OCI-LY1 (cell line): Measurements from ENCODE around the gene TNPO3.

Experiments used
- H2AFZ ChIP-seq: fragments of 200-600 bp; sonication (generic), shearing (Covaris generic); 2 replicates; pipeline ENCODE4 v1.6.0; 2014; ENCODE audit warnings: antibody characterized with exemption, mild to moderate bottlenecking, low read length
- H3F3A ChIP-seq: fragments of 200-600 bp; sonication (generic), shearing (Covaris generic); 2 replicates; pipeline ENCODE4 v1.6.0; 2014; ENCODE audit warnings: mild to moderate bottlenecking, antibody characterized with exemption, low read length, moderate library complexity; ENCODE audit not compliant: insufficient read depth
- H3K27ac ChIP-seq: fragments of 200-600 bp; sonication (generic); 2 replicates; pipeline ENCODE4 v1.5.1; 2014; ENCODE audit warnings: low read length, mixed run types, mild to moderate bottlenecking, low read depth; ENCODE audit not compliant: poor library complexity, severe bottlenecking
- H3K27me3 ChIP-seq: fragments of 200-600 bp; sonication (generic); 2 replicates; pipeline ENCODE4 v1.6.0; 2014; ENCODE audit warnings: antibody characterized with exemption, mild to moderate bottlenecking, low read length, moderate library complexity; ENCODE audit not compliant: insufficient read depth
- H3K36me3 ChIP-seq: fragments of 200-600 bp; sonication (generic); 2 replicates; pipeline ENCODE4 v1.6.1; 2014; ENCODE audit warnings: mild to moderate bottlenecking, antibody characterized with exemption, low read length, moderate library complexity, mixed read lengths; ENCODE audit not compliant: insufficient read depth
- H3K4me1 ChIP-seq: fragments of 200-600 bp; sonication (generic); 2 replicates; pipeline ENCODE4 v1.5.1; 2014; ENCODE audit warnings: mild to moderate bottlenecking, low read length, moderate library complexity; ENCODE audit not compliant: insufficient read depth, severe bottlenecking
- H3K4me2 ChIP-seq: fragments of 200-600 bp; sonication (generic), shearing (Covaris generic); 2 replicates; pipeline ENCODE4 v1.6.1; 2014; ENCODE audit warnings: low read length
- H3K4me3 ChIP-seq: fragments of 200-600 bp; sonication (generic); 2 replicates; pipeline ENCODE4 v1.5.1; 2014; ENCODE audit warnings: low read length, low read depth, mild to moderate bottlenecking, mixed read lengths; ENCODE audit not compliant: poor library complexity, severe bottlenecking
- H3K79me2 ChIP-seq: fragments of 200-600 bp; shearing (Covaris generic); 2 replicates; pipeline ENCODE4 v1.6.1; 2016; ENCODE audit warnings: mixed run types, low read length, mixed read lengths; ENCODE audit not compliant: insufficient read depth
- H3K9ac ChIP-seq: fragments of 200-600 bp; sonication (generic), shearing (Covaris generic); 2 replicates; pipeline ENCODE4 v1.6.1; 2014; ENCODE audit warnings: mild to moderate bottlenecking, low read length, mixed read lengths
- H3K9me2 ChIP-seq: fragments of 200-600 bp; sonication (generic), shearing (Covaris generic); 2 replicates; pipeline ENCODE4 v1.6.1; 2014; ENCODE audit warnings: low read depth, mild to moderate bottlenecking, low read length, mixed read lengths
- H3K9me3 ChIP-seq: fragments of 200-600 bp; shearing (Covaris generic); 2 replicates; pipeline ENCODE4 v1.6.1; 2014; ENCODE audit warnings: low read length, mixed read lengths
- H4K20me1 ChIP-seq: fragments of 200-600 bp; sonication (generic), shearing (Covaris generic); 2 replicates; pipeline ENCODE4 v1.6.0; 2016; ENCODE audit warnings: mild to moderate bottlenecking, low read length; ENCODE audit not compliant: insufficient read depth
- EZH2 ChIP-seq: fragments of 200-600 bp; sonication (generic), shearing (Covaris generic); IDR thresholded peaks from 2 replicates; pipeline ENCODE4 v1.8.0; 2017; ENCODE audit warnings: borderline replicate concordance, mixed run types, mild to moderate bottlenecking, antibody characterized with exemption, low read length, moderate library complexity, mixed read lengths
- TF ChIP-seq, protein P1 (sequence below): fragments of 200-600 bp; sonication (generic), shearing (Covaris generic); IDR thresholded peaks from 2 replicates; pipeline ENCODE4 v1.5.1; 2017; ENCODE audit warnings: mild to moderate bottlenecking, antibody characterized with exemption, low read length, moderate library complexity, mixed read lengths

TNPO3 gene

DNA sequence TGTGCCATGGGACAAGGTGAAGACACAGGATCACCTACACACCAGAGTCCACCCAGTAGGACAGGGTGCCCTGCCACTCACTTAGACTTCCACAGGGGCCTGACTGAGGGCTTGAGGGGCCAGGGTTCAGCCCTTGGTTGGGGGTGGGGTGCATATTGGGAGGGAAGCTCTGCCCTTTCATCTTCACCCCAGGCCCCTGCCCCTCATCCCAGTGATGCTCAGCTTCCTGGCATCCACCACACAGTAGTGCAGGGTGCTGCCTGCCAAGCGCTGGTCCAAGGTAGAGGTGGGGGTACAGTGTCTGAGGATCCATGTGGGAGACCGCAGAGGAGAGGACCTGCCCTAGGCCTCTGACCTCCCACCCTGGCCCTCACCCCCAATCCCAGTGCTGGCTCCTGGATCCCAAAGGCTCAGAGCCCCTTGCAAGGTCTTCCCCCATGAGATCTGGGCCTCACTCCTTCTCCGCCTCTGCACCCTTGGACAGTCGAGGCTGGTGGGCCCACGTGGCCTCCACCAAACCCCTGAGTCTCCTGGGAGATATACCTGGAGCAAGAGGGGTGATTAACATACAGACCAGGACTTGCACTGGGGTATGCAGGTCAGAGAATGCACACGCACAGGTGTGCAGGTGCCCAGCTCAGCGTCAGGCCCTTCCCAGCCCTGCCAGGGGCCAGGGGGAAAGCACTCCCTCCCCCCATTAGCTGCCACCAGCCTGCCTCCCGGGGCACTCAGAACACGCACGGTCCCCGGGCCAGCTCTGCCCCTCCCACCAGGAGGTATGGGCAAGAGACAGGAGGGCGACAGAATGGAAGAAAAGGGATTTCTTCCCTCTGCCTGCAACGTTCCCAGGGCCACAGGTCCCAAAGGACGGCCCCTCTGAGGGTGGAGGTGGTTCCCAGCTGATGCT, 125.8 kb downstream of the TNPO3 start:
- H3K27me3 ChIP-seq = peaks cover 11% of the 10 kb centered on the region; the same call in 1 of the 2 replicates
- no peaks in the 10 kb centered on the region for H4K20me1 ChIP-seq
- H3K9ac ChIP-seq = no peak overlapping the region

DNA sequence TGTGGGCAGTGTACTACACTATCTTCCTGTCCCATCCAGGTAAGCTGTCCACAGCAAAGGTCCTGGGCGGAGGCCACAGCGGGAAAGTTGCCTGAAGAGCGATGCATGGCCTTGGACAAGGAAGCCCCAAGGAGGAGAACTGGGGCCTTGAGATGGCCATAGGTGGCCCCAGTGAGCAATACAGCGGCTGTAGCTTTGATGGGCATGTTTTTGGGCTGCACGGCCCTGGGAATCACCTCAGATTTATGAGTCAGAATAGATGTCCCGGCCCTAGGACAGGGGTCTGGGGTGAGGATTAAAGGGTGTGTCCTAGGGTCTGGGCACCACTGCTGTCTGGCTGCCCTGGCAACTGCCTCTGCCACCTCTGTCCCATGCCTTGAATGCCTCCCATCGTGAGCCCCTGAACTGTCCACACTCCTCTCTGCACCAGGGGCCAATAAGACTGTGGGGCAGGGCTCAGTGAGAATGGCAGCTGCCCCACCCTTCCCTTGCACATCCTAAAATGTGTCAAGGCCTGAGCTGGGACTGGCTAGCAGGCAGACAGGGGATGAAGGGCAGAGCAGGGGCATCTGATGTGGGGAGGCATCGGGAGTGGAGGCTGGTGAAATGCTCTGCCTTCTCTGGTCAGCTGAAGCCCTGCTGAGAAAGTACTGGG, 126.6 kb downstream of the TNPO3 start:
- H3K79me2 ChIP-seq = no peaks in the 10 kb centered on the region
- TF ChIP-seq, protein P1, sequence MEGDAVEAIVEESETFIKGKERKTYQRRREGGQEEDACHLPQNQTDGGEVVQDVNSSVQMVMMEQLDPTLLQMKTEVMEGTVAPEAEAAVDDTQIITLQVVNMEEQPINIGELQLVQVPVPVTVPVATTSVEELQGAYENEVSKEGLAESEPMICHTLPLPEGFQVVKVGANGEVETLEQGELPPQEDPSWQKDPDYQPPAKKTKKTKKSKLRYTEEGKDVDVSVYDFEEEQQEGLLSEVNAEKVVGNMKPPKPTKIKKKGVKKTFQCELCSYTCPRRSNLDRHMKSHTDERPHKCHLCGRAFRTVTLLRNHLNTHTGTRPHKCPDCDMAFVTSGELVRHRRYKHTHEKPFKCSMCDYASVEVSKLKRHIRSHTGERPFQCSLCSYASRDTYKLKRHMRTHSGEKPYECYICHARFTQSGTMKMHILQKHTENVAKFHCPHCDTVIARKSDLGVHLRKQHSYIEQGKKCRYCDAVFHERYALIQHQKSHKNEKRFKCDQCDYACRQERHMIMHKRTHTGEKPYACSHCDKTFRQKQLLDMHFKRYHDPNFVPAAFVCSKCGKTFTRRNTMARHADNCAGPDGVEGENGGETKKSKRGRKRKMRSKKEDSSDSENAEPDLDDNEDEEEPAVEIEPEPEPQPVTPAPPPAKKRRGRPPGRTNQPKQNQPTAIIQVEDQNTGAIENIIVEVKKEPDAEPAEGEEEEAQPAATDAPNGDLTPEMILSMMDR = no peak
- TF ChIP-seq EZH2 = no peak

More for the DNA sequence above, 125.8 kb downstream of the TNPO3 start:
- Histone ChIP-seq H3K4me3 (no peak overlapping the region), H3K79me2 (no peaks in the 10 kb centered on the region), H3K4me1 (peaks cover 9% of the 10 kb centered on the region), H3K27ac (no peak overlapping the region), H3K36me3 (no peaks in the 10 kb centered on the region), H3F3A (no peaks in the 10 kb centered on the region), H3K9me2 (no peaks in the 10 kb centered on the region), H3K9me3 (no peaks in the 10 kb centered on the region), H3K4me2 (no peak overlapping the region), H2AFZ (no peak overlapping the region)
- TF ChIP-seq, protein P1 = no peak
- no peak for TF ChIP-seq EZH2

DNA sequence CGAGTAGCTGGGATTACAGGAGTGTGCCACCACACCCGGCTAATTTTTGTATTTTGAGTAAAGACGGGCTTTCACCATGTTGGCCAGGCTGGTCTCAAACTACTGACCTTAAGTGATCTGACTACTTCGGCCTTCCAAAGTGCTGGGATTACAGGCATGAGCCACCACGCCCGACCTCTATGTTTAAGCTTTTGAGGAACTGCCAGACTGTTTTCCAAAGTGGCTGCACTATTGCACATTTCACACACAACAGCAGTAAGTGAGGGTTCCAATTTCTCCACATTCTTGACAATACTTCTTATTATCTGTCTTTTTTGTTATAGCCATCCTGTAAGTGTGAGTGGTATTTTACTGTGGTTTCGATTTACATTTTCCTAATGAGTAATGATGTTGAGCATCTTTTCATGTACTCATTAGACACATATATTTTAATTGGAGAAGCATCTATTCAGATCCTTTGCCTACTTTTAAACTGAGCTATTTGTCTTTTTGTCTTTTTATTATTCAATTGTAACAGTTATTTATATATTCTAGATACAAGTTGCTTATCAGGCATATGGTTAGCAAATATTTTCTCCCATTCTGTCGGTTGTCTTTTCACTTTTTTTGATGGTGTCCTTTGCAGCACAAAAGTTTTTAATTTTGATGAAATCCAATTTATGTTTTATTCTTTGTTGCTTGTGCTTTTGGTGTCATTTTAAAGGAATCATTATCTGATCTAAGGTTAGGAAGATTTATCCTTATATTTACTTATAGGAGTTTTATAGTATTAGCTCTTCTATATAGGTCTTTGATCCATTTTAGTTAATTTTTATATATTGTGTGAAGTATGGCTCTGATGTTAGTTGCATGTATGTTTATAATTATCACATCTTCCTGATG, 130.0 kb downstream of the TNPO3 start:
- Histone ChIP-seq H3K4me1 (no peaks in the 10 kb centered on the region), H3K27ac (no peak overlapping the region), H3K9me3 (no peaks in the 10 kb centered on the region), H4K20me1 (no peaks in the 10 kb centered on the region), H3K36me3 (no peaks in the 10 kb centered on the region), H2AFZ (no peak overlapping the region), H3F3A (no peaks in the 10 kb centered on the region), H3K4me3 (no peak overlapping the region), H3K27me3 (peaks cover 19% of the 10 kb centered on the region), H3K4me2 (no peak overlapping the region), H3K9ac (no peak overlapping the region), H3K9me2 (no peaks in the 10 kb centered on the region), H3K79me2 (no peaks in the 10 kb centered on the region)
- TF ChIP-seq, protein P1 = no peak
- TF ChIP-seq EZH2 = no peak

More for the DNA sequence above, 126.6 kb downstream of the TNPO3 start:
- Histone ChIP-seq H3F3A (no peaks in the 10 kb centered on the region), H2AFZ (no peak overlapping the region), H3K9me3 (no peaks in the 10 kb centered on the region), H4K20me1 (no peaks in the 10 kb centered on the region), H3K4me2 (no peak overlapping the region), H3K4me3 (no peak overlapping the region), H3K27ac (no peak overlapping the region), H3K4me1 (peaks cover 5% of the 10 kb centered on the region), H3K27me3 (peaks cover 13% of the 10 kb centered on the region; the same call in 1 of the 2 replicates), H3K9me2 (no peaks in the 10 kb centered on the region), H3K36me3 (no peaks in the 10 kb centered on the region), H3K9ac (no peak overlapping the region)
